Neural cell (in vitro differentiated cells): ENCODE results near the gene CAPN5. TPM values are rescaled to one million over a fixed set of nuclear protein-coding genes. Genes with fewer than 3 reads are reported as not detected.

Experiments
- H2AFZ ChIP-seq: fragments of 200-600, 300-800 bp; sonication (generic), shearing (Covaris generic); 2 replicates; pipeline ENCODE4 v1.6.0; 2014; ENCODE audit warnings: low read depth, mild to moderate bottlenecking, antibody characterized with exemption, low read length, moderate library complexity
- H3F3A ChIP-seq: fragments of 200-600 bp; shearing (Covaris generic); 2 replicates; pipeline ENCODE4 v1.6.1; 2016; ENCODE audit warnings: mild to moderate bottlenecking, moderate library complexity, mixed read lengths, antibody characterized with exemption, low read length; ENCODE audit not compliant: insufficient read depth, poor library complexity, severe bottlenecking
- H3K27ac ChIP-seq: fragments of 200-600, 300-800 bp; sonication (generic), shearing (Covaris generic); 2 replicates; pipeline ENCODE4 v1.5.1; 2014; ENCODE audit warnings: mild to moderate bottlenecking, low read length, moderate library complexity
- H3K27me3 ChIP-seq: fragments of 300-800, 200-600 bp; sonication (generic), shearing (Covaris generic); 2 replicates; pipeline ENCODE4 v1.6.0; 2014; ENCODE audit warnings: mild to moderate bottlenecking, low read depth, low read length, moderate library complexity; ENCODE audit not compliant: insufficient read depth
- H3K36me3 ChIP-seq: fragments of 300-800, 200-600 bp; sonication (generic), shearing (Covaris generic); 2 replicates; pipeline ENCODE4 v1.5.1; 2014; ENCODE audit warnings: mild to moderate bottlenecking, antibody characterized with exemption, low read length, moderate library complexity; ENCODE audit not compliant: insufficient read depth
- H3K4me2 ChIP-seq: fragments of 300-800, 200-600 bp; sonication (generic), shearing (Covaris generic); 2 replicates; pipeline ENCODE4 v1.6.0; 2014; ENCODE audit warnings: mild to moderate bottlenecking, low read length
- H3K4me3 ChIP-seq: fragments of 300-800, 200-600 bp; sonication (generic), shearing (Covaris generic); 2 replicates; pipeline ENCODE4 v1.5.1; 2014; ENCODE audit warnings: mild to moderate bottlenecking, low read length, moderate library complexity
- H3K79me2 ChIP-seq: fragments of 200-600 bp; shearing (Covaris generic); replicated peaks from 2 replicates; pipeline ENCODE4 v1.6.0; 2014; ENCODE audit warnings: mild to moderate bottlenecking, low read length, moderate library complexity; ENCODE audit not compliant: insufficient read depth
- H3K9ac ChIP-seq: fragments of 300-800, 200-600 bp; sonication (generic), shearing (Covaris generic); 2 replicates; pipeline ENCODE4 v1.6.1; 2016; ENCODE audit warnings: mild to moderate bottlenecking, low read length, mixed read lengths
- H3K9me2 ChIP-seq: fragments of 200-600 bp; shearing (Covaris generic); 2 replicates; pipeline ENCODE4 v1.6.1; 2016; ENCODE audit warnings: mild to moderate bottlenecking, low read length, mixed read lengths; ENCODE audit not compliant: insufficient read depth
- H3K9me3 ChIP-seq: fragments of 200-600, 300-800 bp; sonication (generic), shearing (Covaris generic); 2 replicates; pipeline ENCODE4 v1.6.1; 2016; ENCODE audit warnings: mild to moderate bottlenecking, mixed run types, low read length, moderate library complexity, mixed read lengths
- H4K20me1 ChIP-seq: fragments of 200-600 bp; shearing (Covaris generic); 2 replicates; pipeline ENCODE4 v1.6.1; 2016; ENCODE audit warnings: mild to moderate bottlenecking, mixed run types; ENCODE audit not compliant: insufficient read depth
- CTCF ChIP-seq: fragments of 450-650 bp; IDR thresholded peaks from 2 replicates; pipeline ENCODE4 v1.5.1; 2014; ENCODE audit warnings: antibody characterized with exemption, mild to moderate bottlenecking, moderate library complexity; ENCODE audit not compliant: poor library complexity, severe bottlenecking
- EP300 ChIP-seq: fragments of 450-650 bp; conservative IDR thresholded peaks from 2 replicates; pipeline ENCODE4 v1.6.1; 2014; ENCODE audit warnings: antibody characterized with exemption, mild to moderate bottlenecking, moderate library complexity; ENCODE audit not compliant: poor library complexity, severe bottlenecking
- EZH2 ChIP-seq: fragments of 200-600, 300-800 bp; shearing (Covaris generic), sonication (generic); IDR thresholded peaks from 2 replicates; pipeline ENCODE4 v1.6.1; 2014; ENCODE audit warnings: antibody characterized with exemption, low read length, borderline replicate concordance, mild to moderate bottlenecking; ENCODE audit not compliant: insufficient read depth, poor library complexity, severe bottlenecking
- MXI1 ChIP-seq: fragments of 450-650 bp; conservative IDR thresholded peaks from 2 replicates; pipeline ENCODE4 v1.6.1; 2014; ENCODE audit warnings: antibody characterized with exemption, mild to moderate bottlenecking; ENCODE audit not compliant: poor library complexity, severe bottlenecking
- POLR2AphosphoS5 ChIP-seq: IDR thresholded peaks from 2 replicates; pipeline ENCODE4 v1.6.1; 2012
- RAD21 ChIP-seq: fragments of 450-650 bp; conservative IDR thresholded peaks from 2 replicates; pipeline ENCODE4 v1.6.1; 2014; ENCODE audit warnings: antibody characterized with exemption, mild to moderate bottlenecking, moderate library complexity
- REST ChIP-seq: IDR thresholded peaks from 2 replicates; pipeline ENCODE4 v1.6.1; 2012; ENCODE audit warnings: borderline replicate concordance
- SMC3 ChIP-seq: fragments of 450-650 bp; conservative IDR thresholded peaks from 2 replicates; pipeline ENCODE4 v1.6.1; 2014; ENCODE audit warnings: antibody characterized with exemption, mild to moderate bottlenecking, moderate library complexity; ENCODE audit not compliant: poor library complexity
- TAF1 ChIP-seq: IDR thresholded peaks from 2 replicates; pipeline ENCODE4 v1.6.1; 2012; ENCODE audit warnings: low read depth
- polyA plus RNA-seq: library from polyadenylated mRNA; depleted of rRNA; stranded (reverse); fragments of >200 nt; gene quantifications from 2 replicates; pipeline ENCODE4 v1.2.3, GENCODE V29; 2014

The CAPN5 gene
- polyA plus RNA-seq, 1 donor from 2014 or later = 20.5 TPM

DNA sequence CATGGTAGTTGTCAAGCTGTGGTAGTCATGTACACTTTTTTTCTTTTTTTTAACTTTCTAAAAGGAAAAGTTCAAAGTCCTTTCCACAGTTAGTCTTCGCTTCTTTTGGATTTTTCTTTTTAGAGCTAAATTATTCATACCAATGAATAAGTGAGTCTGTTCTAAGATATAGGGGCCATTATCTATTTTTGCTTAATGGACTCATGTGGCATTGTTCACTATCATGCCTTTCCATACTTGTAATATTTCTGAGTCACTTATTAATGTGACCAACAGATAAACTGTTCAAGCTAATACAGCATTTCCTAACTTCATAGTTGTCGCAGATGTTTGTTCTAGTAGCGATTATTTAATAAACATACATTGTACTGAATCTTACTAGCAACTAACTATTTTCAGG, 40.5 kb upstream of the CAPN5 start:
- no peaks in the 10 kb centered on the region for H3K36me3 ChIP-seq
- no peak for TF ChIP-seq EZH2
- no peak for TF ChIP-seq CTCF
- no peak for TF ChIP-seq REST
- TF ChIP-seq POLR2AphosphoS5 = no peak
- no peak for TF ChIP-seq MXI1
- no peak for TF ChIP-seq TAF1
- no peak for TF ChIP-seq EP300
- no peak for TF ChIP-seq SMC3
- TF ChIP-seq RAD21 = no peak

DNA sequence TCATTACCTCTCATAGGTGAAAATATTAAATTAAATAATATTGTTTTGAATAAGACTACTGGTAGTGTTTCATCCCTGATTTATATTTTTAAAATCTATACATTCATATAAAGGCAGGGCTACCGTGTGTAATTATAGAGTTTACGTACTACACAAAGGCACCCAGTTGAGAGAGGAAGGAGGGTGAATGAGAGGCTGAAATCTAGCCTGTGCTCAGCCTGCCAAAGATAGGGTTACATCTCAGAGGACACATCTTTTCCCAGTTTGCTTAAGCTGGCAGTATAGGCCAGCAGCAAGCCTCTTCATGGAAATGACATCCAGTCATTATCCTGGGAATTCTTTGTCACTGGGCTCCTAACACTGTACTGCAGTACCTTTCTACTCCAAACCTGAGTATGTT, 40.0 kb upstream of the CAPN5 start:
- Histone ChIP-seq H2AFZ (no peak overlapping the region), H3K4me3 (no peak overlapping the region), H3K4me2 (no peak overlapping the region), H3K9ac (no peak overlapping the region), H3K9me2 (no peaks in the 10 kb centered on the region), H3K27ac (no peak overlapping the region), H3K36me3 (no peaks in the 10 kb centered on the region), H3F3A (no peaks in the 10 kb centered on the region), H3K9me3 (no peaks in the 10 kb centered on the region), H3K27me3 (no peaks in the 10 kb centered on the region), H3K79me2 (no peaks in the 10 kb centered on the region), H4K20me1 (no peaks in the 10 kb centered on the region)
- no peak for TF ChIP-seq TAF1
- TF ChIP-seq EP300 = no peak
- TF ChIP-seq EZH2 = no peak
- TF ChIP-seq POLR2AphosphoS5 = no peak
- no peak for TF ChIP-seq REST
- no peak for TF ChIP-seq MXI1
- no peak for TF ChIP-seq RAD21
- TF ChIP-seq SMC3 = no peak
- TF ChIP-seq CTCF = no peak

More for the DNA sequence above, 40.5 kb upstream of the CAPN5 start:
- H3K9me2 ChIP-seq = no peaks in the 10 kb centered on the region
- H3K4me3 ChIP-seq = no peak overlapping the region
- no peaks in the 10 kb centered on the region for H3K9me3 ChIP-seq
- no peaks in the 10 kb centered on the region for H4K20me1 ChIP-seq
- H3K27me3 ChIP-seq = no peaks in the 10 kb centered on the region
- H3F3A ChIP-seq = no peaks in the 10 kb centered on the region
- no peak overlapping the region for H3K27ac ChIP-seq
- no peak overlapping the region for H3K4me2 ChIP-seq
- no peaks in the 10 kb centered on the region for H3K79me2 ChIP-seq
- no peak overlapping the region for H3K9ac ChIP-seq
- H2AFZ ChIP-seq = no peak overlapping the region
